ENCODE measurements around the gene PDLIM7. TPM values are rescaled to one million over a fixed set of nuclear protein-coding genes. Genes with fewer than 3 reads are reported as not detected.

PDLIM7 gene
- 284 TPM for polyA plus RNA-seq (2013, experiment 1 of 2)
- polyA plus RNA-seq (2013, experiment 2 of 2), result 227 TPM

- peak within 1 kb of the TSS; percentile 75 for H3K4me3 ChIP-seq (ENCODE audit: extremely low read depth, insufficient read depth, low read length, poor library complexity, severe bottlenecking)
- WGBS, 2 experiments (ENCODE audit: insufficient coverage in 2 of 2), result 0% methylated on average over 59 to 71 of the region's 73 CpGs
- H3K4me1 ChIP-seq (ENCODE audit: control insufficient read depth, insufficient read depth, low read length, poor library complexity, severe bottlenecking), result peaks cover 60% of the 10 kb centered on the region
- peak within 1 kb of the TSS; percentile 92 for H3K27ac ChIP-seq (ENCODE audit: low read depth, low read length, severe bottlenecking)
- H3K36me3 ChIP-seq (ENCODE audit: control insufficient read depth, insufficient read depth, low read length), result peaks cover 30% of the 10 kb centered on the region
- no peaks in the 10 kb centered on the region for H3K9me3 ChIP-seq (ENCODE audit: control insufficient read depth, low read length)
Observed at GRCh38 chr5:177497292-177498012, at the start of gene PDLIM7. Gene PDLIM7 (minus strand): TSS chr5:177497604. CDS start chr5:177496512, 1,092 bp downstream.

- WGBS, 2 experiments (ENCODE audit: insufficient coverage in 2 of 2), result no CpG with 5 or more reads among the region's 1 CpG
- peaks cover 22% of the 10 kb centered on the region for H3K4me1 ChIP-seq (ENCODE audit: control insufficient read depth, insufficient read depth, low read length, poor library complexity, severe bottlenecking)
- peak overlapping the region; percentile 94 for H3K27ac ChIP-seq (ENCODE audit: low read depth, low read length, severe bottlenecking)
- no peak overlapping the region for H3K4me3 ChIP-seq (ENCODE audit: extremely low read depth, insufficient read depth, low read length, poor library complexity, severe bottlenecking)
- peaks cover 42% of the 10 kb centered on the region for H3K36me3 ChIP-seq (ENCODE audit: control insufficient read depth, insufficient read depth, low read length)
- no peaks in the 10 kb centered on the region for H3K9me3 ChIP-seq (ENCODE audit: control insufficient read depth, low read length)
Observed at GRCh38 chr5:177546258-177546741, 48.9 kb upstream of the PDLIM7 start.

GRCh38 chr5:177545487-177546257, 48.3 kb upstream of the PDLIM7 start:
- 94 to 96% methylated on average over 3 to 4 of the region's 4 CpGs for WGBS, 2 experiments (ENCODE audit: insufficient coverage in 2 of 2)
- H3K36me3 ChIP-seq (ENCODE audit: control insufficient read depth, insufficient read depth, low read length), result peaks cover 40% of the 10 kb centered on the region
- H3K4me3 ChIP-seq (ENCODE audit: extremely low read depth, insufficient read depth, low read length, poor library complexity, severe bottlenecking), result no peak overlapping the region
- H3K4me1 ChIP-seq (ENCODE audit: control insufficient read depth, insufficient read depth, low read length, poor library complexity, severe bottlenecking), result peaks cover 23% of the 10 kb centered on the region
- H3K27ac ChIP-seq (ENCODE audit: low read depth, low read length, severe bottlenecking), result peak overlapping the region; percentile 94
- no peaks in the 10 kb centered on the region for H3K9me3 ChIP-seq (ENCODE audit: control insufficient read depth, low read length)

- H3K4me1 ChIP-seq (ENCODE audit: control insufficient read depth, insufficient read depth, low read length, poor library complexity, severe bottlenecking), result peaks cover 38% of the 10 kb centered on the region
- WGBS, 2 experiments (ENCODE audit: insufficient coverage in 2 of 2), result 96 to 100% methylated on average over 2 to 4 of the region's 4 CpGs
- H3K9me3 ChIP-seq (ENCODE audit: control insufficient read depth, low read length), result no peaks in the 10 kb centered on the region
- H3K4me3 ChIP-seq (ENCODE audit: extremely low read depth, insufficient read depth, low read length, poor library complexity, severe bottlenecking), result no peak overlapping the region
- H3K36me3 ChIP-seq (ENCODE audit: control insufficient read depth, insufficient read depth, low read length), result peaks cover 56% of the 10 kb centered on the region
- no peak overlapping the region for H3K27ac ChIP-seq (ENCODE audit: low read depth, low read length, severe bottlenecking)
Observed at GRCh38 chr5:177542816-177543465, 45.5 kb upstream of the PDLIM7 start.

- H3K4me3 ChIP-seq (ENCODE audit: extremely low read depth, insufficient read depth, low read length, poor library complexity, severe bottlenecking), result no peak overlapping the region
- H3K36me3 ChIP-seq (ENCODE audit: control insufficient read depth, insufficient read depth, low read length), result peaks cover 78% of the 10 kb centered on the region
- peaks cover 22% of the 10 kb centered on the region for H3K4me1 ChIP-seq (ENCODE audit: control insufficient read depth, insufficient read depth, low read length, poor library complexity, severe bottlenecking)
- no peak overlapping the region for H3K27ac ChIP-seq (ENCODE audit: low read depth, low read length, severe bottlenecking)
- 88 to 100% methylated on average over 2 of the region's 3 CpGs for WGBS, 2 experiments (ENCODE audit: insufficient coverage in 2 of 2)
- H3K9me3 ChIP-seq (ENCODE audit: control insufficient read depth, low read length), result no peaks in the 10 kb centered on the region
Observed at GRCh38 chr5:177540438-177540837, 43.0 kb upstream of the PDLIM7 start.

GRCh38 chr5:177539411-177539810, 42.0 kb upstream of the PDLIM7 start:
- peaks cover 83% of the 10 kb centered on the region for H3K36me3 ChIP-seq (ENCODE audit: control insufficient read depth, insufficient read depth, low read length)
- 93 to 100% methylated on average over 2 of the region's 2 CpGs for WGBS, 2 experiments (ENCODE audit: insufficient coverage in 2 of 2)
- H3K4me1 ChIP-seq (ENCODE audit: control insufficient read depth, insufficient read depth, low read length, poor library complexity, severe bottlenecking), result peaks cover 17% of the 10 kb centered on the region
- no peaks in the 10 kb centered on the region for H3K9me3 ChIP-seq (ENCODE audit: control insufficient read depth, low read length)
- H3K27ac ChIP-seq (ENCODE audit: low read depth, low read length, severe bottlenecking), result no peak overlapping the region
- H3K4me3 ChIP-seq (ENCODE audit: extremely low read depth, insufficient read depth, low read length, poor library complexity, severe bottlenecking), result no peak overlapping the region

- 96 to 97% methylated on average over 5 to 6 of the region's 10 CpGs for WGBS, 2 experiments (ENCODE audit: insufficient coverage in 2 of 2)
- Histone ChIP-seq H3K36me3 (ENCODE audit: control insufficient read depth, insufficient read depth, low read length) (peaks cover 82% of the 10 kb centered on the region), H3K9me3 (ENCODE audit: control insufficient read depth, low read length) (no peaks in the 10 kb centered on the region), H3K4me1 (ENCODE audit: control insufficient read depth, insufficient read depth, low read length, poor library complexity, severe bottlenecking) (peaks cover 17% of the 10 kb centered on the region), H3K27ac (ENCODE audit: low read depth, low read length, severe bottlenecking) (no peak overlapping the region), H3K4me3 (ENCODE audit: extremely low read depth, insufficient read depth, low read length, poor library complexity, severe bottlenecking) (no peak overlapping the region)
Observed at GRCh38 chr5:177538876-177539275, 41.5 kb upstream of the PDLIM7 start.

- WGBS, 2 experiments (ENCODE audit: insufficient coverage in 2 of 2), result 65 to 77% methylated on average over 9 to 10 of the region's 15 CpGs
- H3K27ac ChIP-seq (ENCODE audit: low read depth, low read length, severe bottlenecking), result peak overlapping the region; percentile 43
- H3K36me3 ChIP-seq (ENCODE audit: control insufficient read depth, insufficient read depth, low read length), result peaks cover 81% of the 10 kb centered on the region
- no peak overlapping the region for H3K4me3 ChIP-seq (ENCODE audit: extremely low read depth, insufficient read depth, low read length, poor library complexity, severe bottlenecking)
- no peaks in the 10 kb centered on the region for H3K9me3 ChIP-seq (ENCODE audit: control insufficient read depth, low read length)
- peaks cover 17% of the 10 kb centered on the region for H3K4me1 ChIP-seq (ENCODE audit: control insufficient read depth, insufficient read depth, low read length, poor library complexity, severe bottlenecking)
Observed at GRCh38 chr5:177537389-177538361, 40.3 kb upstream of the PDLIM7 start.

- H3K27ac ChIP-seq (ENCODE audit: low read depth, low read length, severe bottlenecking), result no peak overlapping the region
- peaks cover 17% of the 10 kb centered on the region for H3K4me1 ChIP-seq (ENCODE audit: control insufficient read depth, insufficient read depth, low read length, poor library complexity, severe bottlenecking)
- H3K36me3 ChIP-seq (ENCODE audit: control insufficient read depth, insufficient read depth, low read length), result peaks cover 81% of the 10 kb centered on the region
- no peak overlapping the region for H3K4me3 ChIP-seq (ENCODE audit: extremely low read depth, insufficient read depth, low read length, poor library complexity, severe bottlenecking)
- H3K9me3 ChIP-seq (ENCODE audit: control insufficient read depth, low read length), result no peaks in the 10 kb centered on the region
- 91 to 95% methylated on average over 5 to 8 of the region's 10 CpGs for WGBS, 2 experiments (ENCODE audit: insufficient coverage in 2 of 2)
Observed at GRCh38 chr5:177536386-177536785, 39.0 kb upstream of the PDLIM7 start.

- no peaks in the 10 kb centered on the region for H3K9me3 ChIP-seq (ENCODE audit: control insufficient read depth, low read length)
- WGBS, 2 experiments (ENCODE audit: insufficient coverage in 2 of 2), result 86 to 93% methylated on average over 5 of the region's 7 CpGs
- peaks cover 14% of the 10 kb centered on the region for H3K4me1 ChIP-seq (ENCODE audit: control insufficient read depth, insufficient read depth, low read length, poor library complexity, severe bottlenecking)
- H3K27ac ChIP-seq (ENCODE audit: low read depth, low read length, severe bottlenecking), result no peak overlapping the region
- peaks cover 84% of the 10 kb centered on the region for H3K36me3 ChIP-seq (ENCODE audit: control insufficient read depth, insufficient read depth, low read length)
- H3K4me3 ChIP-seq (ENCODE audit: extremely low read depth, insufficient read depth, low read length, poor library complexity, severe bottlenecking), result no peak overlapping the region
Observed at GRCh38 chr5:177535125-177535524, 37.7 kb upstream of the PDLIM7 start.
